B cell (primary cell): Measurements from ENCODE around the gene SP140.

Experiments
- EZH2 ChIP-seq: IDR thresholded peaks from 2 replicates; pipeline ENCODE4 v1.6.1; 2012; ENCODE audit warnings: borderline replicate concordance, low read depth, mild to moderate bottlenecking, moderate library complexity, low read length; ENCODE audit not compliant: insufficient read depth, poor library complexity, severe bottlenecking
- TF ChIP-seq, protein P1 (sequence below): fragments of 200-600 bp; IDR thresholded peaks from one replicate; pipeline ENCODE4 v1.8.0; 2022; ENCODE audit warnings: antibody characterized with exemption, mild to moderate bottlenecking

DNA sequence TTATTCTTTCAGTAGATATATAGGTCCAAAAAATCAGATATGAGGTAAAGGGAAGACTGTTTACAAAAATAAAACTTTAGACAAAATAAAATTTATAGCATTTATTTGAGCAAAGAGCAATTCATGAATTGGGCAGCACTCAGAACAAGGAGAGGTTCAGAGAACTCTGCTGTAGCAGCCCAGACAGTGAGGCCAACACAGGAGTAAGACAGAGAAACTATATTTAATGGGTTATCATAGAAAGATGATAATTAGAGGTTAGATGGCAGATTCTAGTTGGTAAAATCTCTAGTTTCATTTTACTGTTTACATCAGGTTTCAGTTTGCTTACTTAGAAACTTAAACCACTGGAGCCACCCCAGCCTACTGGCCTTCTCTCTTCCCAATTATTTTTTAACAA, 71.4 kb downstream of the SP140 start:
- TF ChIP-seq, protein P1, sequence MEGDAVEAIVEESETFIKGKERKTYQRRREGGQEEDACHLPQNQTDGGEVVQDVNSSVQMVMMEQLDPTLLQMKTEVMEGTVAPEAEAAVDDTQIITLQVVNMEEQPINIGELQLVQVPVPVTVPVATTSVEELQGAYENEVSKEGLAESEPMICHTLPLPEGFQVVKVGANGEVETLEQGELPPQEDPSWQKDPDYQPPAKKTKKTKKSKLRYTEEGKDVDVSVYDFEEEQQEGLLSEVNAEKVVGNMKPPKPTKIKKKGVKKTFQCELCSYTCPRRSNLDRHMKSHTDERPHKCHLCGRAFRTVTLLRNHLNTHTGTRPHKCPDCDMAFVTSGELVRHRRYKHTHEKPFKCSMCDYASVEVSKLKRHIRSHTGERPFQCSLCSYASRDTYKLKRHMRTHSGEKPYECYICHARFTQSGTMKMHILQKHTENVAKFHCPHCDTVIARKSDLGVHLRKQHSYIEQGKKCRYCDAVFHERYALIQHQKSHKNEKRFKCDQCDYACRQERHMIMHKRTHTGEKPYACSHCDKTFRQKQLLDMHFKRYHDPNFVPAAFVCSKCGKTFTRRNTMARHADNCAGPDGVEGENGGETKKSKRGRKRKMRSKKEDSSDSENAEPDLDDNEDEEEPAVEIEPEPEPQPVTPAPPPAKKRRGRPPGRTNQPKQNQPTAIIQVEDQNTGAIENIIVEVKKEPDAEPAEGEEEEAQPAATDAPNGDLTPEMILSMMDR: no peak
- no peak for TF ChIP-seq EZH2
